Mammary epithelial cell (primary cell): ENCODE measurements around the gene ZNF8.

Source experiments
- CTCF ChIP-seq, 2 donors: IDR thresholded peaks in 1 of 2; conservative IDR thresholded peaks in 1 of 2; 2 replicates each; pipeline ENCODE4 v1.5.1; 2011 to 2012; ENCODE audit warnings: inconsistent platforms in 2 of 2, low read length in 2 of 2, mild to moderate bottlenecking in 2 of 2, control low read depth in 1 of 2, low read depth in 1 of 2; ENCODE audit not compliant: insufficient read depth in 1 of 2; ENCODE audit errors: extremely low read depth in 1 of 2
- EZH2 ChIP-seq: IDR thresholded peaks from 2 replicates; pipeline ENCODE4 v1.6.1; 2012; ENCODE audit warnings: low read length, inconsistent platforms, borderline replicate concordance

GRCh38 chr19:58291943-58292342 lies 13.2 kb downstream of the ZNF8 start:
- no peak for TF ChIP-seq CTCF (conservative IDR thresholded peaks at IDR 0.05 in 1 of 2, IDR thresholded peaks at IDR 0.05 in 1 of 2; ENCODE audit: extremely low read depth in 1 of 2, insufficient read depth in 1 of 2, low read depth in 1 of 2, low read length in 2 of 2)
- no peak for TF ChIP-seq EZH2
